GM23338 (cell line): ENCODE results near the gene GPR176. TPM values are rescaled to one million over a fixed set of nuclear protein-coding genes. Genes with fewer than 3 reads are reported as not detected.

Experiments
- ATAC-seq: fragments of 200-7000 bp; cut with Tn5 transposase; 3 replicates; pipeline ENCODE4 v1.9.1; 2020
- DNase-seq: peaks from one replicate; pipeline ENCODE4 v3.0.0-alpha.2; 2015; ENCODE audit warnings: low spot score
- H2AFZ ChIP-seq: fragments of 200-600 bp; sonication (generic); 2 replicates; pipeline ENCODE4 v1.8.0; 2016; ENCODE audit warnings: antibody characterized with exemption, mild to moderate bottlenecking, moderate library complexity
- H3F3A ChIP-seq: fragments of 200-600 bp; sonication (generic); replicated peaks from 2 replicates; pipeline ENCODE4 v1.8.0; 2017; ENCODE audit warnings: antibody characterized with exemption, mixed run types, low read depth
- H3K27ac ChIP-seq: fragments of 200-600 bp; sonication (generic); 2 replicates; pipeline ENCODE4 v1.6.1; 2016; ENCODE audit warnings: low read depth
- H3K27me3 ChIP-seq: fragments of 200-600 bp; sonication (generic); 2 replicates; pipeline ENCODE4 v1.8.0; 2016; ENCODE audit warnings: mild to moderate bottlenecking, mixed run types, moderate library complexity; ENCODE audit not compliant: insufficient read depth
- H3K36me3 ChIP-seq: fragments of 200-600 bp; sonication (generic); 2 replicates; pipeline ENCODE4 v1.8.0; 2016; ENCODE audit warnings: mild to moderate bottlenecking; ENCODE audit not compliant: insufficient read depth
- H3K4me1 ChIP-seq: fragments of 200-600 bp; sonication (generic); 2 replicates; pipeline ENCODE4 v1.8.0; 2016; ENCODE audit warnings: mild to moderate bottlenecking, moderate library complexity; ENCODE audit not compliant: insufficient read depth
- H3K4me2 ChIP-seq: fragments of 200-600 bp; sonication (generic); 2 replicates; pipeline ENCODE4 v1.7.1; 2017; ENCODE audit warnings: mixed run types
- H3K4me3 ChIP-seq: fragments of 200-600 bp; sonication (generic); 2 replicates; pipeline ENCODE4 v1.6.1; 2016; ENCODE audit warnings: mixed run types
- H3K79me2 ChIP-seq: fragments of 200-600 bp; sonication (generic); replicated peaks from 2 replicates; pipeline ENCODE4 v1.8.0; 2017; ENCODE audit warnings: mild to moderate bottlenecking; ENCODE audit not compliant: insufficient read depth
- H3K9me2 ChIP-seq: fragments of 200-600 bp; sonication (generic); 2 replicates; pipeline ENCODE4 v1.8.0; 2017; ENCODE audit not compliant: insufficient read depth
- H4K20me1 ChIP-seq: fragments of 200-600 bp; sonication (generic); replicated peaks from 2 replicates; pipeline ENCODE4 v1.8.0; 2017; ENCODE audit warnings: mild to moderate bottlenecking; ENCODE audit not compliant: insufficient read depth
- H3K27ac Mint-ChIP-seq: 2 replicates; pipeline ENCODE4 v1.8.0; 2020; ENCODE audit warnings: inconsistent platforms, mild to moderate bottlenecking, moderate library complexity, mixed read lengths
- H3K27me3 Mint-ChIP-seq: 3 replicates; pipeline ENCODE4 v1.8.0; 2022; ENCODE audit warnings: low read depth, mild to moderate bottlenecking, moderate library complexity, mixed read lengths, inconsistent platforms; ENCODE audit not compliant: insufficient read depth, poor library complexity
- H3K36me3 Mint-ChIP-seq: 3 replicates; pipeline ENCODE4 v1.8.0; 2021; ENCODE audit warnings: low read depth, mild to moderate bottlenecking, inconsistent platforms, moderate library complexity, mixed read lengths
- H3K4me1 Mint-ChIP-seq: 3 replicates; pipeline ENCODE4 v1.8.0; 2020; ENCODE audit warnings: mild to moderate bottlenecking, inconsistent platforms, mixed read lengths
- H3K4me3 Mint-ChIP-seq: 3 replicates; pipeline ENCODE4 v1.8.0; 2021; ENCODE audit warnings: moderate library complexity, mild to moderate bottlenecking, inconsistent platforms, mixed read lengths
- H3K9me3 Mint-ChIP-seq: 3 replicates; pipeline ENCODE4 v1.8.0; 2020; ENCODE audit warnings: moderate library complexity, mild to moderate bottlenecking, inconsistent platforms, mixed read lengths
- CREB1 ChIP-seq: fragments of 250-450 bp; sonication (Bioruptor Pico); IDR thresholded peaks from 2 replicates; pipeline ENCODE4 v1.5.0; 2020; ENCODE audit warnings: low read depth, mild to moderate bottlenecking, moderate library complexity
- ETS1 ChIP-seq: IDR thresholded peaks from 2 replicates; pipeline ENCODE4 v1.6.1; 2016; ENCODE audit warnings: antibody characterized with exemption
- EZH2 ChIP-seq: fragments of 200-600 bp; sonication (generic); IDR thresholded peaks from one replicate; pipeline ENCODE4 v1.8.0; 2017; ENCODE audit warnings: antibody characterized with exemption, mild to moderate bottlenecking, low read depth; ENCODE audit not compliant: unreplicated experiment
- EZH2phosphoT487 ChIP-seq: fragments of 200-600 bp; sonication (generic); IDR thresholded peaks from one replicate; pipeline ENCODE4 v1.8.1; 2018; ENCODE audit warnings: antibody characterized with exemption; ENCODE audit not compliant: unreplicated experiment
- JUNB ChIP-seq: IDR thresholded peaks from one replicate; pipeline ENCODE4 v1.6.1; 2016; ENCODE audit warnings: antibody characterized with exemption; ENCODE audit not compliant: unreplicated experiment
- NANOG ChIP-seq: IDR thresholded peaks from 2 replicates; pipeline ENCODE4 v1.6.1; 2016; ENCODE audit warnings: antibody characterized with exemption, borderline replicate concordance
- POLR2AphosphoS5 ChIP-seq: IDR thresholded peaks from 2 replicates; pipeline ENCODE4 v1.6.1; 2016; ENCODE audit warnings: antibody characterized with exemption, low read depth
- ZNF114 ChIP-seq: fragments of 250-450 bp; sonication (Bioruptor Pico); IDR thresholded peaks from 2 replicates; pipeline ENCODE4 v1.5.0; 2020; ENCODE audit warnings: mild to moderate bottlenecking, moderate library complexity
- ZNF462 ChIP-seq: fragments of 250-450 bp; sonication (Bioruptor Pico); IDR thresholded peaks from 2 replicates; pipeline ENCODE4 v1.5.0; 2020; ENCODE audit warnings: mild to moderate bottlenecking, moderate library complexity
- polyA plus RNA-seq: library from polyadenylated mRNA; unstranded; fragments of >200 nt; fragmentation: Nextera tagmentation; extraction: Ambion mirVana; gene quantifications from 2 replicates; pipeline ENCODE4 v1.2.1, GENCODE V29; 2016
- total RNA-seq: library from RNA; depleted of rRNA; stranded (reverse); fragments of >200 nt; shearing (Covaris generic); gene quantifications from 2 replicates; pipeline ENCODE4 v1.2.3, GENCODE V29; 2014
- TF ChIP-seq, protein P1 (sequence below): IDR thresholded peaks from one replicate; pipeline ENCODE4 v1.6.1; 2018; ENCODE audit warnings: antibody characterized with exemption; ENCODE audit not compliant: unreplicated experiment

The GPR176 gene
- total and polyA plus RNA-seq, 2 experiments from 2014 or later = 60.0 to 248 TPM

GRCh38 chr15:39898317-39898716 is 21.7 kb downstream of the GPR176 start:
- H3K4me3 ChIP-seq = no peak overlapping the region
- H3K79me2 ChIP-seq = peaks cover 83% of the 10 kb centered on the region
- H3K27ac ChIP-seq = peak overlapping the region; percentile 48
- Mint-ChIP-seq H3K9me3 (peaks cover 20% of the 10 kb centered on the region), H3K36me3 (peaks cover 50% of the 10 kb centered on the region), H3K27ac (peak overlapping the region; percentile 27), H3K4me1 (peaks cover 64% of the 10 kb centered on the region), H3K4me3 (peak overlapping the region; percentile 0; the same call in 1 of the 3 replicates), H3K27me3 (peaks cover 12% of the 10 kb centered on the region)
- ATAC-seq = no peak
- H3K9me2 ChIP-seq = no peaks in the 10 kb centered on the region; the same call in 1 of the 2 replicates
- H3K4me2 ChIP-seq = peak overlapping the region; percentile 58
- no peaks in the 10 kb centered on the region for H3K27me3 ChIP-seq
- TF ChIP-seq ZNF114 (CRISPR knock-in tag) (no peak), CREB1 (no peak), JUNB (no peak)
- no peak for DNase-seq
- peaks cover 5% of the 10 kb centered on the region for H4K20me1 ChIP-seq
- H3K36me3 ChIP-seq = peaks cover 7% of the 10 kb centered on the region; the same call in 1 of the 2 replicates
- H3K4me1 ChIP-seq = peaks cover 64% of the 10 kb centered on the region
- H2AFZ ChIP-seq = no peak overlapping the region
- peaks cover 6% of the 10 kb centered on the region; the same call in 1 of the 2 replicates for H3F3A ChIP-seq

DNA sequence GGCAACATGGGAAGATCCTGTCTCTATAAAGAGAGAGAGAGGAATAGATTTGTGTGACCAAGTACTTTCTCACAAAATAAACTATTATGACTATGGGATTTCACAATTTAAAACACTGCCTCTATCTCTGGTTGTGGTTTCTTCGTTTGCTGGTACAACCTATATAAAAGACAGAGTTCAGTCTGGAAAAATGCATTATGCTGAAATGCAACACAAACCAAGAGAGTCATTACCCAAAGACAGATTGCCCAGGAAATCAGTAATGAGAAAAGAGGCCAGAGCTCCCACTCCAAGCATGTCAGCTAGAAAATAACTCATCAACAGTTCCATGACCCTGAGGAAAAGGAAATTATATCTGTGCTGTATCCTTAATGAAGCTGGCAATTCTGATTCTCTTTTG is 23.2 kb downstream of the GPR176 start:
- Histone ChIP-seq H3K4me3 (no peak overlapping the region), H3F3A (0 out of 2 replicates have a peak, but pooled peaks cover 6% of the 10 kb centered on the region), H3K79me2 (peaks cover 81% of the 10 kb centered on the region), H2AFZ (no peak overlapping the region), H3K4me1 (peaks cover 62% of the 10 kb centered on the region), H3K36me3 (peaks cover 4% of the 10 kb centered on the region; the same call in 1 of the 2 replicates), H3K27ac (peak overlapping the region; percentile 59; the same call in 1 of the 2 replicates), H3K4me2 (no peak overlapping the region), H3K27me3 (no peaks in the 10 kb centered on the region), H3K9me2 (no peaks in the 10 kb centered on the region; the same call in 1 of the 2 replicates), H4K20me1 (peaks cover 5% of the 10 kb centered on the region)
- ATAC-seq = no peak
- Mint-ChIP-seq H3K27ac (peak overlapping the region; percentile 60), H3K9me3 (peaks cover 23% of the 10 kb centered on the region), H3K4me1 (peaks cover 59% of the 10 kb centered on the region), H3K27me3 (peaks cover 14% of the 10 kb centered on the region), H3K4me3 (no peak overlapping the region; the same call in 2 of the 3 replicates), H3K36me3 (peaks cover 61% of the 10 kb centered on the region)
- TF ChIP-seq EZH2phosphoT487 (no peak), ZNF462 (CRISPR knock-in tag) (no peak), EZH2 (no peak), NANOG (no peak), CREB1 (no peak), POLR2AphosphoS5 (no peak), ZNF114 (CRISPR knock-in tag) (no peak), JUNB (no peak), ETS1 (no peak)
- TF ChIP-seq, protein P1, sequence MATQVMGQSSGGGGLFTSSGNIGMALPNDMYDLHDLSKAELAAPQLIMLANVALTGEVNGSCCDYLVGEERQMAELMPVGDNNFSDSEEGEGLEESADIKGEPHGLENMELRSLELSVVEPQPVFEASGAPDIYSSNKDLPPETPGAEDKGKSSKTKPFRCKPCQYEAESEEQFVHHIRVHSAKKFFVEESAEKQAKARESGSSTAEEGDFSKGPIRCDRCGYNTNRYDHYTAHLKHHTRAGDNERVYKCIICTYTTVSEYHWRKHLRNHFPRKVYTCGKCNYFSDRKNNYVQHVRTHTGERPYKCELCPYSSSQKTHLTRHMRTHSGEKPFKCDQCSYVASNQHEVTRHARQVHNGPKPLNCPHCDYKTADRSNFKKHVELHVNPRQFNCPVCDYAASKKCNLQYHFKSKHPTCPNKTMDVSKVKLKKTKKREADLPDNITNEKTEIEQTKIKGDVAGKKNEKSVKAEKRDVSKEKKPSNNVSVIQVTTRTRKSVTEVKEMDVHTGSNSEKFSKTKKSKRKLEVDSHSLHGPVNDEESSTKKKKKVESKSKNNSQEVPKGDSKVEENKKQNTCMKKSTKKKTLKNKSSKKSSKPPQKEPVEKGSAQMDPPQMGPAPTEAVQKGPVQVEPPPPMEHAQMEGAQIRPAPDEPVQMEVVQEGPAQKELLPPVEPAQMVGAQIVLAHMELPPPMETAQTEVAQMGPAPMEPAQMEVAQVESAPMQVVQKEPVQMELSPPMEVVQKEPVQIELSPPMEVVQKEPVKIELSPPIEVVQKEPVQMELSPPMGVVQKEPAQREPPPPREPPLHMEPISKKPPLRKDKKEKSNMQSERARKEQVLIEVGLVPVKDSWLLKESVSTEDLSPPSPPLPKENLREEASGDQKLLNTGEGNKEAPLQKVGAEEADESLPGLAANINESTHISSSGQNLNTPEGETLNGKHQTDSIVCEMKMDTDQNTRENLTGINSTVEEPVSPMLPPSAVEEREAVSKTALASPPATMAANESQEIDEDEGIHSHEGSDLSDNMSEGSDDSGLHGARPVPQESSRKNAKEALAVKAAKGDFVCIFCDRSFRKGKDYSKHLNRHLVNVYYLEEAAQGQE = no peak
- no peak for DNase-seq
